ENCODE results near the gene SVIL.
"Not testable (repeated sequence)": the region's sequence is repeated elsewhere in the genome, so short reads cannot be mapped to it uniquely, and the experiment has no call there.

The SVIL gene

DNA sequence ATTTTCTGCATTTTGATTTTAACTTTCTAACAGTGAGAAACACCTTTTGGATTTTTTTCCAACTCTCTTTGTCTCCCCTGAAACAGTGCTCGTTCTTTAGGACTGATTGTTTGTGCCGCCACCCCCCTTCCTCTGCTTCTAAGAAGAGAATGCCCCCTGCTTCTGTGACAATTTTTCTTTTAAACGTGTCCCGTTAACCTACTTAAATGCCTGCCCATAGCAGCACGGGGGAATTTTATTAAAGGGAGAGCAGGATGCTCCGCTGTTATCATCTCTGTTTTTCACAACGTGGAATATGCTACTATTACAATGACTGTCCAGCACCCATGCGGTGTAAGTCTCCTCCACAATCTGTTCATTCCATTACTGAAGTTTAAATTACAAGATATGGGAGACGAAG is 67.8 kb downstream of the SVIL start:
- DNase-seq: no peak

DNA sequence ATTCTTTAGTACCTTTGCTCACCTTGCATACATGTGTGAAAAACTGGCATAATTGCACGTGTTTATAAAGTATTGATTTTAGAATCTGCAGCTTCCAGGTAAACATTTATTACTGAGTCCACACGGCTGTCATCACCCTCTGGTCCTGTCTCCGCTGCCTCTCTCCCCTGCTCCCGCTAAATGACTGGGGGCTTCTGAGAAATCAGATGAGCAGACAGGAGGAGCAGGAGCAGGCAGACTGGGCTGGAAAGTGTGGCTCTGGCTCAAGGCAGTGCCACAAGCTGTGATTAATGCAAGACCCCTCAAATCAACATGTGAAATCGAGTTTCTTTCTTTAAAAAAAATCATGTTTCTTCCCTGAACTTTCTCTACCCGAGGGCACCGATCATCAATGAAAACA is 68.6 kb downstream of the SVIL start:
- not testable (repeated sequence) for DNase-seq

DNA sequence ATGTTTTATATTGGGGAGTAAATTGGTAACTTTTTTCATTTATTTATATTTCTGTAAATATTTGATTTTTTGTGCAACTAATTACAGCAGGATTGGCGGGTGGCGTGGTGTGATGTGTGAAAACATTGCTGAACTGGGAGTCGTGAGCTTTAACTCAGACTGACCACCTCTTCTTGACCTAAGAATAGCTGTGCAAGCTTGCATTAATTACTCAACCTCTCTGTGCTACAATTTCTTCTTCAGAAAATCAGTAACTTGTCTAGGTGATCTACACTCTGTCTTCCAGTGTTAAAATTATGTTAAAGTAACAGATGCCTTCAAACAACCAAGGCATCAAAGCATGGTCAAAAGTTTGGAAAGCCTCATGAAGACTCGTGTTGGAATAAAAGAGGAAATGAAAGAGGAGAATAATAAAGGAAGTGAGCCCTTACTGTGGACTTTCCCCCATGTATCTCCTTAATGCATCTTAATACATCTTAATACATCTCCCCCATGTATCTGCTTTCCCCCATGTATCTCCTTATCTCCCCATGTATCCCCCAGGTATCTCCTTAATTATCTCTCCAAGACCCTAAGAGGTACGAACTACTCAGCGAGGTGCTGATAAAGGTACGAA is 71.2 kb downstream of the SVIL start:
- DNase-seq: no peak

DNA sequence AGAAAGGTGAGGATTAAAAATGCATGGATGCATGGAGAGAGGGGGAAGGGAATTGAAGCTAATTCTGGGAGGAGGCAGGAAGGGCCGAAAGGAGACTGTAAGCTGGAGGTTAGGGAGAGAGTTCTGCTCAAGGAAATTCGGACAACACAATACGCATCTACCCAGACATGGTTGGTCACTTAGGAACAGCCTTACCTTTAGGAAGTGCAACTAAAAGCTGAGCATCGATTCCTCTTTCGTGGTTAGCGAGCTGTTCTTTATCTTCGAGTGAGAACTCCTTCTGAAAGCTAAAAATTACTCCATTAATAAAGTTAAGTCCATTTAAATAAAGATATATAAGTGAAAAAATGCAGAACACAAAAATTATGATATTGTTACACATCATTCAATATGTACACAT is 71.8 kb downstream of the SVIL start:
- DNase-seq: not testable (repeated sequence)

DNA sequence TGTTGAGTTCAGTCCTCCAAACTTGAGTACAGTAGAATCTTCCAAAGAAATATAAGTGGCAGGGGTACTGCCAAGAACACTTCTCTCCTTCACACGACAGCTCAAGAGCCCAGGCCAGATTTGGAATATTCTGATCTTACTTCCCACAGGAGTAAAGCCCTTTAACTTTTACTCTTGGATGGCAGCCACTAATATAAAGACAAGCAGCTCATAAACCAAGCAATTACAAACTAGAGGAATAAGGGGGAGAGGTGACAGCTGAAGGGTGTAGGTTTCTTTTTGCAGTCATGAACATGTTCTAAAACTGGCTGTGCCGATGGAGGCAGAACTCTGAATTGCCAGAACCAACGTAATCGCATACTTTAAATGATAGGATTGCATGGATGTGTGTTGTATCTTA is 74.8 kb downstream of the SVIL start:
- no peak for DNase-seq

- DNase-seq: no peak
These were observed 77.1 kb downstream of the SVIL start for GRCh38 chr10:29557665-29558064.

- no peak for DNase-seq
These were observed 78.9 kb downstream of the SVIL start for GRCh38 chr10:29555746-29556481.

GRCh38 chr10:29555091-29555745 is 79.6 kb downstream of the SVIL start:
- no peak for DNase-seq

DNA sequence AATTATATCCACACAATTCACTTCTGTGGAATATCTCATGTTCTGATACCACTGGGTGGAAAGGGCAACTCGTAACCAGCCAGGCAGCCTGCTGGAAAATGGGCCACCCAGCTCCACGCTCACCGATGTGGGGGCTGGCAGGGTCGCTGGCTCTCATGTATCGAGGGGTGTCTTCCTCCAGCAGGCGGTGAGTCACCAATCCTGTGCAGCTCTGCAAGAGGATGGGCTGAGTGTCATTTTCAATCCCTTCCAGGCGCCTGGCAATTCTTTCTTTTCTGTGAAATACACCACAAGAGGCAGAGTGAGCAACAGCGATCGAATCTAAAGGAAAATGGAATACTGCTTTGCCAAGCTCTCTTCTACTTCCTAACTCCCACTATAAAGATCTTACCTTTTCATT is 80.1 kb downstream of the SVIL start:
- no peak for DNase-seq

DNA sequence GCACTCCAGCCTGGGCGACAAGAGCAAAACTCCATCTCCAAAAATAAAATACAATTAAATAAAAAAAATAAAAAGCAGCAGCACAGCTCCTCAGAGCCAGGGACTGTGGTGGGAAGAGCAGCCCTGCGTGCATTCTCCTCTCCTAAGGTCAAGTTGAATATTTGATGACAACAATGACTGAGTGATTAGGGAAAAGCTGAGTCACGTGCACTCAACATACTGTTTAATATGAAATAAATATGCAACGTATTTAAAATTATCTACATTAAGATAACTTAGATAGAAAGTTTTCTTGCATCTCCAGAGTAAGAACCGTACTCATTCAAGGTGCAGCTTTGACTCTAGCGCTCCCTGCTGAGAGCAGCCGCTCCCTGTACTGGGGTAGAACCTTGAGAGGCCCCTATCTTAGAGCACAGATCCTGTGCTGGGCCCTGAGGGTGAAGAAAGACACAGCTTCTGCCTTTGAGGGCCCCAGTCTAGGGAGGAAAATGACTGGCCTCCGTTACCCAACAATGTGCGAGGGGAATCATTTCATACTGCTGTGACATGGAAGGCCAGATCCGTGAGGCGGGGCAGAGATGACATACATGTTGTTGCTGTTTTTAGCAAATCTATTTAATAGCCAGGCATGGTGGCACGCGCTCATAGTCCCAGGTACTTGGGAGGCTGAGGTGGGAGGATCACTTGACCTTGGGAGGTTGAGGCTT is 81.1 kb downstream of the SVIL start:
- DNase-seq: no peak

- not testable (repeated sequence) for DNase-seq
These were observed 81.7 kb downstream of the SVIL start for GRCh38 chr10:29553116-29553515.

- not testable (repeated sequence) for DNase-seq
These were observed 85.3 kb downstream of the SVIL start for GRCh38 chr10:29549493-29549892.

GRCh38 chr10:29546773-29547313 is 87.9 kb downstream of the SVIL start:
- DNase-seq: no peak

GRCh38 chr10:29545122-29545521 is 89.6 kb downstream of the SVIL start:
- DNase-seq: no peak

DNA sequence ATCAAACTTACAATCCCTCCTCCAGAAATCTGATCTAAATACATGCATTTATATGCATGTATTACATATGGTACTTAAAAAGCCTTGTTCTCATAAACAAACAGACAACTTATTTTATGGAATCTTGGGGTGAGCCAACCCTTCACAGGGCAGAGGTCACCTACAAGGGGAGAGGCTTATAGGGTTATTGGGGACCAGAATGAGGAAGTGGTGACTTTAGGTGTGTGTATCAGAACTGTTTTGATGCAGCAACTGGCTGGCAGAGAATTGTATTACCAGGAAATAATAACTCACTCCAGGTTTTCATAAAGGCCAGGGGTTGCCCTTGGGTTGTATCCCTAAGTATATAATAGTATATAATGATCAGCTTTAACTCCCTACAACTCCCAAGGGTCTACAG is 91.1 kb downstream of the SVIL start:
- DNase-seq: no peak

DNA sequence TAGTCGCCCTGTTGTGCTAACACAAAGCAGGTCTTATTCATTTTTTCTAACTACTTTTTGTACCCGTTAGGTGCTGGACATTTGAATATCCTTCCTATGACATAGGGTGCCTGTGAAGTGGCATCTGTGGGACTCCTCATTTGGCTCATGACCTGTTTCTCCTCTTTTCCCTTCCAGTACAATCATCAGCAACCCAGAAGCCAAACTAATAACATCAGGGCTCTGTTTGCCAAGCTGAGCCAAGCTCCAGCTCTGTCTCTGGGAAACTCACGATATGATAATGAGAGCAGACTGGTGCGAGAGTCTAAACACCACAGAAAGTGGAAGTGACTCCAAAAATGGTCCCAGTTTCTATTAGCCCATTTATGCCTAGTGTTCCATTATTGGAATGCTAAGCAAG is 92.0 kb downstream of the SVIL start:
- DNase-seq: no peak

GRCh38 chr10:29541422-29542210 is 93.2 kb downstream of the SVIL start:
- no peak for DNase-seq

- no peak for DNase-seq
These were observed 94.8 kb downstream of the SVIL start for GRCh38 chr10:29540016-29540415.

GRCh38 chr10:29539412-29539811 is 95.4 kb downstream of the SVIL start:
- DNase-seq: no peak

- no peak for DNase-seq
These were observed 97.0 kb downstream of the SVIL start for GRCh38 chr10:29537799-29538198.

GRCh38 chr10:29536691-29537090 is 98.1 kb downstream of the SVIL start:
- not testable (repeated sequence) for DNase-seq

DNA sequence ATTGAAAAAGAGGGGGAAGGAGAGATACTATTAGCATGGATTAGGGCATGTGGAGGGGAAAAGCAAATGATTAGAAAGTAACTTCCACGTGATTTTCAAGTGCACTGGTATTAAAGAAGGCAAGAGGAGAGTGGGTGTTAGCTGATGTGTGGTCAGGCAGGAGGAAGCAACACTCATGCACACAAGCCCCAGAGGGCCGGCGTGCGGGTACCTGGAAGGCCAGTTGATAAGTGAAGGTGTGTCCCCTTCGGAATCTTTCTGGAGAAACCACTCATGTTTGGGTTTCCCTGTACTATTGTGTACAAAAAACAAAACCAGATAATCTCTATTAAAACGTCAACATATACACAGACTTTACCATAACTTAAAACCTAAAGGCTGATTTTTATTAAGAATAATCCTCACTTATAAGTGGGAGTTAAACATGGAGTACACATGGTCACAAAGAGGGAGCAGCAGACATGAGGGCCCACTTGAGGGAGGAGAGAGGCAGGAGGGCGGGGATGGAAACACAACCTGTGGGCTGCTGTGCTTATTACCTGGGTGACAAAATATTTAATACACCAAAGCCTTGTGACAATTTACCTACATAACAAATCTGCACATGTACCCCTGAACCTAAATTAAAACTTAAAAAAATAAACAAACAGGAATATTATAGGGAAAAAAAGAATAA is 98.9 kb downstream of the SVIL start:
- no peak for DNase-seq
